Neural progenitor cell (in vitro differentiated cells): Measurements from ENCODE around the gene CENPP.

Source experiments
- EZH2 ChIP-seq: fragments of 200-600 bp; sonication (generic); IDR thresholded peaks from 2 replicates; pipeline ENCODE4 v1.6.1; 2017; ENCODE audit warnings: antibody characterized with exemption, mild to moderate bottlenecking, moderate library complexity
- EZH2phosphoT487 ChIP-seq: fragments of 200-600 bp; sonication (generic); IDR thresholded peaks from 2 replicates; pipeline ENCODE4 v1.6.1; 2017; ENCODE audit warnings: antibody characterized with exemption
- TF ChIP-seq, protein P1 (sequence below): fragments of 200-600 bp; sonication (generic); IDR thresholded peaks from 2 replicates; pipeline ENCODE4 v1.5.1; 2017; ENCODE audit warnings: antibody characterized with exemption, mild to moderate bottlenecking

DNA sequence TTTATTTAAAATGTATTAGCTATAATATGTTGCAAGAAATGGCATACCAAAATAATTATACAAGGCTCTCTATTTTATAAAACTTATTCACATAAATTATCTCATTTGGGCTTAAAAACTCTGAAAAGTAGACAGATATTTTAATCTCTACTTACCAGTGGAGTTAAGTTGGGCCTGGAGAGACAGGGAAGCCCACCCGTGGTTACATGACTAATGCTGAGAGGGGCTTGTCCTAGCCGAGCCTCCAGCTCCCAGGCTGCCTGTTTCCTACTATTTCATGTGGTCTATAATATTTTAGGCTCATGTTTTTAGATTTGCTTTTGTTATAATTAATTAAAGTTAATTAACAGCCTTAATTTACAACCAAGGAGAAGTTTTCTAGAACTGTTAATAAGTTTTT lies 177.4 kb downstream of the CENPP start:
- TF ChIP-seq, protein P1, sequence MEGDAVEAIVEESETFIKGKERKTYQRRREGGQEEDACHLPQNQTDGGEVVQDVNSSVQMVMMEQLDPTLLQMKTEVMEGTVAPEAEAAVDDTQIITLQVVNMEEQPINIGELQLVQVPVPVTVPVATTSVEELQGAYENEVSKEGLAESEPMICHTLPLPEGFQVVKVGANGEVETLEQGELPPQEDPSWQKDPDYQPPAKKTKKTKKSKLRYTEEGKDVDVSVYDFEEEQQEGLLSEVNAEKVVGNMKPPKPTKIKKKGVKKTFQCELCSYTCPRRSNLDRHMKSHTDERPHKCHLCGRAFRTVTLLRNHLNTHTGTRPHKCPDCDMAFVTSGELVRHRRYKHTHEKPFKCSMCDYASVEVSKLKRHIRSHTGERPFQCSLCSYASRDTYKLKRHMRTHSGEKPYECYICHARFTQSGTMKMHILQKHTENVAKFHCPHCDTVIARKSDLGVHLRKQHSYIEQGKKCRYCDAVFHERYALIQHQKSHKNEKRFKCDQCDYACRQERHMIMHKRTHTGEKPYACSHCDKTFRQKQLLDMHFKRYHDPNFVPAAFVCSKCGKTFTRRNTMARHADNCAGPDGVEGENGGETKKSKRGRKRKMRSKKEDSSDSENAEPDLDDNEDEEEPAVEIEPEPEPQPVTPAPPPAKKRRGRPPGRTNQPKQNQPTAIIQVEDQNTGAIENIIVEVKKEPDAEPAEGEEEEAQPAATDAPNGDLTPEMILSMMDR: no peak
- TF ChIP-seq EZH2phosphoT487 (no peak), EZH2 (no peak)
